ENCODE data around the gene GK.

GK gene

DNA sequence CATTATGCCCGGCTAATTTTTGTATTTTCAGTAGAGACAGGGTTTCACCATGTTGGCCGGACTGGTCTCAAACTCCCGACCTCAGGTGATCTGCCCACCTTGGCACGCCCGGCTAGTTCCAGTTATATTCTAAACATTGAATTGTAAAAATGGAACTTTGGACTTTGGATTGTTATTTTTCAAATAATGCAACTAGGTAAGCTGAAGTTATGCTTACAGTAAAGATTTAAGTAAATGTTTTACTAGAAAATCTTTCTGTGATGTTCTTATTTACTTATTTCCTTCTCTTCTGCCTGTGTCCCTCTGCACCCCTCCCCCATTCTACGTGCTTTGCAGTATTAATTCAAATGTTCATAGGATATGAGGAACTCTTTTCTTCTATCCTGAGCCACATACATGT, 26.1 kb downstream of the GK start:
- DNase-seq (ENCODE audit: low read depth) = no peak
- TF ChIP-seq CTCF (conservative IDR thresholded peaks at IDR 0.05; ENCODE audit: low read depth, low read length) = no peak
- H3K4me3 ChIP-seq (ENCODE audit: low read length) = no peak overlapping the region

DNA sequence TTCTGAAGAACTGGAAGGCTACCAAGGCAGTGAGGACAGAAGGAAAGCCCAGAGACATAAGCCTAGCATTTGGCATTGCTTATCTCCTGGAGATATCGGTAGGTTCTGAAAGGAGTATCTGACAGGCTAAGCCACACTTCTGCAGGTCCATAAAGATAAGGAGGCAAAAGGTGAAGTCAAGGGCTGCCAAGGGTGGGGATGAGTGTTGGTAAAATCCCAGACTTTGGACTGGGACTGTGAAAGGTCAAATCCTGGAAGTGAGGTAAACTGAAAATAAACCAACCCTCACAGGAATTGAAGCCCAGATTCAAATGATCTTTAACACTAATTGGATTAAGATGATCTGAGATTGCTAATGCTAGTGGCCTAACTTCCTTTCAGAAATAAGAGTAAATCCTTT, 27.4 kb downstream of the GK start:
- no peak overlapping the region for H3K4me3 ChIP-seq (ENCODE audit: low read length)
- no peak for DNase-seq (ENCODE audit: low read depth)
- TF ChIP-seq CTCF (conservative IDR thresholded peaks at IDR 0.05; ENCODE audit: low read depth, low read length) = no peak

GRCh38 chrX:30688641-30689040, 35.4 kb downstream of the GK start:
- TF ChIP-seq CTCF (conservative IDR thresholded peaks at IDR 0.05; ENCODE audit: low read depth, low read length) = no peak
- H3K4me3 ChIP-seq (ENCODE audit: low read length) = no peak overlapping the region
- DNase-seq (ENCODE audit: low read depth) = no peak

GRCh38 chrX:30689116-30689515, 35.9 kb downstream of the GK start:
- no peak for TF ChIP-seq CTCF (conservative IDR thresholded peaks at IDR 0.05; ENCODE audit: low read depth, low read length)
- no peak overlapping the region for H3K4me3 ChIP-seq (ENCODE audit: low read length)
- no peak for DNase-seq (ENCODE audit: low read depth)

GRCh38 chrX:30690330-30690729, 37.1 kb downstream of the GK start:
- no peak for TF ChIP-seq CTCF (conservative IDR thresholded peaks at IDR 0.05; ENCODE audit: low read depth, low read length)
- H3K4me3 ChIP-seq (ENCODE audit: low read length) = no peak overlapping the region
- DNase-seq (ENCODE audit: low read depth) = no peak

DNA sequence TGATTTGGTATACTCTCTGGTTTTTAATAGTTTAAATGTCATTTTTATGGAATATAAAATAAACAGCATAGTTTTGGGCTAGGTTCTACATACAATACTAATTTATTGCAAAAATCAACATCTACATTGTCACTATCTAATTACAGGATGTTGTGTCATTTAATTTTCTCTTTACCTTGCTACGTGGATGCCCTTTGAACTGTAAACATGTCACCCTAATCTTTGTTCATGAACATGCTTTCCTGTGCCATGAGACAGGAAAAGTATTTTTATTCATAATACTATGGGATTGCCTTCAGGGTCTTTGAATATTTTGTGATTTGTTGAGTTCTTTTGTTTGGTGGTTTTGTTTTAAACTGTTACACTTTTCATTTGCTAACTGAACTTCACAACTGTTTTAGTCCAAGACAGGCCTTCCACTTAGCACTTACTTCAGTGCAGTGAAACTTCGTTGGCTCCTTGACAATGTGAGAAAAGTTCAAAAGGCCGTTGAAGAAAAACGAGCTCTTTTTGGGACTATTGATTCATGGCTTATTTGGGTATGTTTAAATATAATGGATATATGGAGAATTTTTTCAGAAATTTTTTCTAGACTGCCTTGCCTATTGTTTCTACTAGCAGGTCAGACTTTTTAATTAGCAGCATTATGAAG, 40.9 kb downstream of the GK start:
- no peak for DNase-seq (ENCODE audit: low read depth)
- no peak overlapping the region for H3K4me3 ChIP-seq (ENCODE audit: low read length)
- no peak for TF ChIP-seq CTCF (conservative IDR thresholded peaks at IDR 0.05; ENCODE audit: low read depth, low read length)

- DNase-seq (ENCODE audit: low read depth) = no peak
- TF ChIP-seq CTCF (conservative IDR thresholded peaks at IDR 0.05; ENCODE audit: low read depth, low read length) = no peak
- no peak overlapping the region for H3K4me3 ChIP-seq (ENCODE audit: low read length)
Measured at GRCh38 chrX:30702736-30703135, 49.5 kb downstream of the GK start.
